ENCODE data around the gene HABP4.

The HABP4 gene

DNA sequence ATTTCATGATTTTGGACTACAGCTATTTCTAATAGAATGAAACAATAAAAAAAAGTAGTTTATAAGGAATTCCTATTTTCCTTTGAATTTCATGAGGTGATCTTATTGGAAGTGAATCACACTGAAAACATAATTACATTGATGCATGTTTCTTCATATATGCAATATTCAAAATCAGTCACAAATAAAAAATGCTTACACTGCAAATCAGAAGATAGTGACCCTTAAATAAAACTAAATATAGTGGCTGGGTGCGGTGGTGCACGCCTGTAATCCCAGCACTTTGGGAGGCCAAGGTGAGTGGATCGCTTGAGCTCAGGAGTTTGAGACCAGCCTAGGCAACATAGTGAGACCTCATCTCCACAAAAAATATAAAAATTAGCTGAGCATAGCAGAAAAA lies 90.1 kb downstream of the HABP4 start:
- TF ChIP-seq, protein P1, sequence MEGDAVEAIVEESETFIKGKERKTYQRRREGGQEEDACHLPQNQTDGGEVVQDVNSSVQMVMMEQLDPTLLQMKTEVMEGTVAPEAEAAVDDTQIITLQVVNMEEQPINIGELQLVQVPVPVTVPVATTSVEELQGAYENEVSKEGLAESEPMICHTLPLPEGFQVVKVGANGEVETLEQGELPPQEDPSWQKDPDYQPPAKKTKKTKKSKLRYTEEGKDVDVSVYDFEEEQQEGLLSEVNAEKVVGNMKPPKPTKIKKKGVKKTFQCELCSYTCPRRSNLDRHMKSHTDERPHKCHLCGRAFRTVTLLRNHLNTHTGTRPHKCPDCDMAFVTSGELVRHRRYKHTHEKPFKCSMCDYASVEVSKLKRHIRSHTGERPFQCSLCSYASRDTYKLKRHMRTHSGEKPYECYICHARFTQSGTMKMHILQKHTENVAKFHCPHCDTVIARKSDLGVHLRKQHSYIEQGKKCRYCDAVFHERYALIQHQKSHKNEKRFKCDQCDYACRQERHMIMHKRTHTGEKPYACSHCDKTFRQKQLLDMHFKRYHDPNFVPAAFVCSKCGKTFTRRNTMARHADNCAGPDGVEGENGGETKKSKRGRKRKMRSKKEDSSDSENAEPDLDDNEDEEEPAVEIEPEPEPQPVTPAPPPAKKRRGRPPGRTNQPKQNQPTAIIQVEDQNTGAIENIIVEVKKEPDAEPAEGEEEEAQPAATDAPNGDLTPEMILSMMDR (IDR thresholded peaks at IDR 0.05; ENCODE audit: control insufficient read depth, extremely low read depth, insufficient read depth) = no peak
- no peak overlapping the region for H3K4me3 ChIP-seq (ENCODE audit: low read depth, low read length)
- no peak for DNase-seq (ENCODE audit: low read depth)

Measured in LNCaP clone FGC (cell line).